Erythroblast (primary cell): ENCODE measurements around the gene NCK2.

Experiments
- GATA1 ChIP-seq: IDR thresholded peaks from 2 replicates; pipeline ENCODE4 v1.6.1; 2011; ENCODE audit warnings: low read depth, mild to moderate bottlenecking, control low read depth, low read length, moderate library complexity
- POLR2A ChIP-seq: IDR thresholded peaks from 2 replicates; pipeline ENCODE4 v1.6.1; 2011; ENCODE audit warnings: mild to moderate bottlenecking, low read length

DNA sequence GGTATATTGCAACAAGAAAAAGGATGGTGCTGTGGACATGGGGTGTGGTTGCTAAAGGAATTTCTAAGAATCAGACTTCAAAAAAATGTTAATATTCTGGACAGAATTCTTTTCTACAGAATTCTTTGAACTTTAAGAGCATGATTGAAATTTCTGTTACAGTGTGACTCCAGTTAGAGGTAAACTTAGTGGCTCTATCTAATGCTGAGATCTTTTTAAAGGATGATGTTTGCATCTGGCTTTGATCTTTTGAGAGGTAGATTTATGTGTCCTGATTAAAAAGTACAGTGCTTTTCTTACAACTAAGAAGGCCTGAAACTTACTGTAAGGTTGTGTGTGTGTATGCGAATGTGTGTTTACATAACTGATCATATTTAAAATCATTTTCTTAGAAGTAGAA lies 25.4 kb downstream of the NCK2 start:
- no peak for TF ChIP-seq POLR2A
- TF ChIP-seq GATA1, result no peak
